ENCODE results near the gene AGTR2. TPM values are rescaled to one million over a fixed set of nuclear protein-coding genes. Genes with fewer than 3 reads are reported as not detected.
"Not testable (repeated sequence)": the region's sequence is repeated elsewhere in the genome, so short reads cannot be mapped to it uniquely, and the experiment has no call there.

AGTR2 gene
- total RNA-seq = not detected in 2 replicates

DNA sequence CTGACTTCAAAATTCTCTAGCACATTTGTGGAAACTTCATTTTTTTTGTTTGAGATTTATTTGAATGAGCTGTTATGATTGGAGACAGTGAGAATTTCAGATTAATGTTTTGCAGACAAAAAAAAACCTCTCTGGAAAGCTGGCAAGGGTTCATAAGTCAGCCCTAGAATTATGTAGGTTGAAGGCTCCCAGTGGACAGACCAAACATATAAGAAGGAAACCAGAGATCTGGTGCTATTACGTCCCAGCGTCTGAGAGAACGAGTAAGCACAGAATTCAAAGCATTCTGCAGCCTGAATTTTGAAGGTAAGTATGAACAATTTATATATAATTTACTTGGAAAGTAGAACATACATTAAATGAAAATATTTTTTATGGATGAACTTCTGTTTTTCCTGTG is at the start of gene AGTR2:
Gene AGTR2, plus strand, starts transcription at position 234 of the 400 bp plus-strand sequence. CDS start 1,537 bp downstream, outside the sequence.
- intact Hi-C loops (cut with micrococcal nuclease) = no loop called here

DNA sequence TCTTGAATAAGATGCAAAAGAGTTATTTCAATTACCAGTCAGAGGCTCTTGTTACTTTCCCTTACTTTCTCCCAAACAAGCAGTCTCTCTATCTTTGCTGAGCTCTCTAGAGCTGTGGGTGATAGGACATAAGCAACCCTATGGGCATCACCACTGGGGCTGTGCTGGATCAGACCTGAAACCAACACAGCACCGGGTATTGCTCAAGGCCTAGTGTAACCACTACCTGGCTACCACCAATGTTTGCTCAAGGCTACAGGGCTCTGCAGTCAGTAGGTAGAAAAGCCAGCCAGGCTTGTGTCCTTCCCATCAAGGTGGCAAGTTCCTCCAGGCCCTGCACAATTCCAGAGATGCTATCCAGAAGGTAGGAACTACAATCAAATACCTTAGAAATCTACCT is 35.3 kb upstream of the AGTR2 start:
- intact Hi-C loops (cut with micrococcal nuclease) = no loop called here

DNA sequence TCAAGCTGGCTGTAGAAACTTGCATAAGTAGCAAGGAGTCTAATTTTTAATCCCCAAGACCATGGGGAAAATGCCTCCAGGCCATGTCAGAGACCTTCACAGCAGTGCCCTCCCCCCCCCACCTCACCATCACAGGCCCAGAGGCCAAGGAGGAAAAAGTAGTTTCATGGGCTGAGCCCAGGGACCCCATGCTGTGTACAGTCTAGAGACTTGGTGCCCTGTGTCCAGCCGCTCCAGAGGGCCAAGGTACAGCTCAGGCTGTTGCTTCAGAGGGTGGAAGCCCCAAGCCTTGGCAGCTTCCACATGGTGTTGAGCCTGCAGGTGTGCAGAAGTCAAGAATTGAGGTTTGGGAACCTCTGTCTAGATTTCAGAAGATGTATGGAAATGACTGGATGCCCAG is 29.3 kb upstream of the AGTR2 start:
- intact Hi-C loops (cut with micrococcal nuclease) = not testable (repeated sequence)

- intact Hi-C loops (cut with micrococcal nuclease) = no loop called here
Measured at GRCh38 chrX:116142976-116143375, 27.6 kb upstream of the AGTR2 start.

GRCh38 chrX:116172976-116173375 is 2.4 kb downstream of the AGTR2 start:
- intact Hi-C loops (cut with micrococcal nuclease) = no loop called here

GRCh38 chrX:116181300-116181699 is 10.8 kb downstream of the AGTR2 start:
- intact Hi-C loops (cut with micrococcal nuclease) = no loop called here

DNA sequence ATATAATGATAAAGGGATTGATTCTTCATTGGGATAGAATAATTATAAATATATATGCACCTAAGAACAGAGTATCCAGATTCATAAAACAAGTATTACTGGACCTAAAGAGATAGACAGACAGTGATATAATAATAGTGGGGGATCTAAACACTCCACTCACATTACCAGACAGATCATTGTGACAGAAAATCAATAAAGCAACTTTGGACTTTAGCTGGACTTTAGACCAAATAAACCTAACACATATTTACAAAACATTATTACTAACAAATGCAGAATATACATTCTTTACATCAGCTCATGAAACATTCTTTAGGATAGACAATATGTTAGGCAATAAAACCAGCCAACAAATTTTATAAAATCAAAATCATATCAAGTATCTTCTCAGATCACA is 14.6 kb downstream of the AGTR2 start:
- intact Hi-C loops (cut with micrococcal nuclease) = no loop called here

GRCh38 chrX:116194649-116195048 is 24.1 kb downstream of the AGTR2 start:
- intact Hi-C loops (cut with micrococcal nuclease) = no loop called here

DNA sequence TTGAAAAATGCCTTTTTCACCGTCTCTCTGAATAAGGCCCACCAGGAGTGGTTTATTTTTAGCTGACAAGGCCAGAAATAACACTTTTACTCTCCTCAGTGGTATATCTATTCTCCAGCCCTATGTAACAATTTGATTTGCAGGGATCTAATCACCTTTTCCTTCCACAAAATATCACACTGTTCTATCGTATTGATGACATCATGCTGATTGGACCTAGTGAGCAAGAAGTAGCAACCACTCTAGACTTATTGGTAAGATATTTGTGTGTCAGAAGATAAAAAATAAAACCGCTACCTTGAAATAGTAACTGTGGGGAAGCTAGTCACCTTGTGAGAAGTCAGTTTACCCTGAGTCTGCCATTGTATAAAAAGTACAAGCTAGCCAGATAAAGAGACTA is 27.7 kb downstream of the AGTR2 start:
- intact Hi-C loops (cut with micrococcal nuclease) = no loop called here

DNA sequence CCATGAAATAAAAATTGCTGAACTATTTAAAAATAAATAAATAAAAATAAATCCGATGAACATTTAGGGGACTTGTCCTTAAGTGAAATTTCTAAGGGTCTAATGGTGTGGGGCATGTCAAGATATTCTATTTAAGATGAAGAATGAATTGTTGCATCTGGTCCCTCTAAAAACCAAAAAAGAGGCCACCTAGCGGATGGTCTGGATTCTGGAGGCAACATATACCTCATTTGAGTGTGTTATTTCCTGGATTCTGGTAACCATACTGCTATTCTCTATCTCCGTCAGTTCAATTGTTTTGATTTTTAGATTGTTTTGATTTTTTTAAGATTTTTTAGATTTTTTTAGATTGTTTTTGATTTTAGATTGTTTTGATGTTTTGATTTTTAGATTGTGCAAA is 28.3 kb downstream of the AGTR2 start:
- intact Hi-C loops (cut with micrococcal nuclease) = no loop called here

DNA sequence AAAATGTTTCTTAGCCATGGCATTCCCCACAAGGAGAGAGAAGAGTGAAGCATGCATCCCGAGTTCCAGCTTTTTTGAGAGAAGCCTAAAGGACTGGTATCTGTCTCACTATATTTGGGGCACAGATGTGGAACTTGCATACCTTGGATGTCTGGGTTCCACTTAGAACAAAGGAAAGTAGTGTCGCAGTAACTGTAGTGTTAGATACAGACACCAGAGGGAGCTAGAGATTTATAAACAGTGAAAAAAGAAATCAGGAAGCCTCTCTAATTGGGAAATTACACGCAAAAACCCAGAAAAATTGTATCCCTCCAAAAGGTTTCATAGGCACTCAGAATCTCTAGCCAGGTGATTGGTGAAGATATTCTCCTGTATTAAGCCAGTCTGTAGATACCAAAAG is 34.4 kb downstream of the AGTR2 start:
- intact Hi-C loops (cut with micrococcal nuclease) = no loop called here

DNA sequence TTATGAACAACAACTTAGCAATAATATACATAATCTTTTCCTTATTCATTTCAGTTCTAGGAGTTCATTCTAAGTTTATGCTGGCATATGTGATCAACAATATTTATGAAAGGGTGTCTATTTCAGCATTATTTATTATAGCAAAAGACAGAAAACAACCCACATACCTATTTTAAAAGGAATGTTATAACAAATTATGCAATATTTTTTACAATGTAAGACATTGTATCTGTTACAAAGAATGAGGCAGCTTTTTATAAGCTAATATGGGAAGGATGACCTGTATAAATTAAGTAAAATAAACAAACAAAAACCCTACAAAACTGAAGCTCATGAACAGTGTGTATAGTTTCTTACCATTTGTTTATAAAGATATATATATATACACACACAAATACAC is 42.7 kb downstream of the AGTR2 start:
- intact Hi-C loops (cut with micrococcal nuclease) = no loop called here

DNA sequence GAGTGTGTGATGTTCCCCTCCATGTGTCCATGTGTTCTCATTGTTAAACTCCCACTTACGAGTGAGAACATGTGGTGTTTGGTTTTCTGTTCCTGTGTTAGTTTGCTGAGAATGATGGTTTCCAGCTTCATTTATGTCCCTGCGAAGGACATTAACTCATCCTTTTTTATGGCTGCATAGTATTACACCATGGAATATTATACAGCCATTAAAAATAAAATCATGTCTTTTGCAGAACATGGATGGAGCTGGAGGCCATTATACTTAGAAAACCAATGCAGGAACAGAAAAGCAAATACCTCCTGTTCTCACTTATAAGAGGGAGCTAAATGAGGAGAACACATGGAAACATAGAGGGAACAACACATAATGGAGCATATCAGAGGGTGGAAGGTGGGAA is 46.5 kb downstream of the AGTR2 start:
- intact Hi-C loops (cut with micrococcal nuclease) = not testable (repeated sequence)
